ENCODE measurements around the gene NOCT.
"Not testable (repeated sequence)": the region's sequence is repeated elsewhere in the genome, so short reads cannot be mapped to it uniquely, and the experiment has no call there.

The NOCT gene

DNA sequence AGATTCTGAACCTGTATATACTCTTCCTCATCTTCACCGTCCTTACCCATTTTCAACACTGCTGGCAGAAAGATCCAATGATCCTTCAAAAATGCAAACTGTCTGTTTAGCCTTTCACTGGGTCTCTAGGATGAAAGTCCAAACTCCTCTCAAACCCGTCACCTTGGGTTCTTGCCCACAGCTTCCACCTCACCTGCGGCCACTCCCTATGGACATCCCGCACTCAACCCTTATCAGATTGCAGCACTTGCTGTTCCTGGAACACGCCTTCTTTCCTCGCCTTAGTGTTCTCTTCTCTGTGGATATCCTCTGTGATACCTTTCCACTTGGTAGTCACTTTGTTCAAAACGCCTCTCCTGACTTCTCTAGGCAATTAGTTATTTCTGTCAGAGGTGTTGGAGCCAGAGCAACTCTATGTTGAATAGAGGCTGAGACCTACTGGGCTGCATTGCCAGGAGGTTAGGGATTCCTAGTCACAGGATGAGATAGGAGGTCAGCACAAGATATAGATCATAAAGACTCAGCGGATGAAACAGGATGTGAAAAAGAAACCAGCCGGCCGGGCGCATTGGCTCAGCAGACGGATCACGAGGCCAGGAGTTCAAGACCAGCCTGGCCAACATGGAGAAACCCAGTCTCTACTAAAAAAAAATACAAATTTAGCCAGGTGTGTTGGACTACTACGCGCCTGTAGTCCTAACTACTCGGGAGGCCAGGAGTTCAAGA, 4.2 kb upstream of the NOCT start:
- DNase-seq: no peak

DNA sequence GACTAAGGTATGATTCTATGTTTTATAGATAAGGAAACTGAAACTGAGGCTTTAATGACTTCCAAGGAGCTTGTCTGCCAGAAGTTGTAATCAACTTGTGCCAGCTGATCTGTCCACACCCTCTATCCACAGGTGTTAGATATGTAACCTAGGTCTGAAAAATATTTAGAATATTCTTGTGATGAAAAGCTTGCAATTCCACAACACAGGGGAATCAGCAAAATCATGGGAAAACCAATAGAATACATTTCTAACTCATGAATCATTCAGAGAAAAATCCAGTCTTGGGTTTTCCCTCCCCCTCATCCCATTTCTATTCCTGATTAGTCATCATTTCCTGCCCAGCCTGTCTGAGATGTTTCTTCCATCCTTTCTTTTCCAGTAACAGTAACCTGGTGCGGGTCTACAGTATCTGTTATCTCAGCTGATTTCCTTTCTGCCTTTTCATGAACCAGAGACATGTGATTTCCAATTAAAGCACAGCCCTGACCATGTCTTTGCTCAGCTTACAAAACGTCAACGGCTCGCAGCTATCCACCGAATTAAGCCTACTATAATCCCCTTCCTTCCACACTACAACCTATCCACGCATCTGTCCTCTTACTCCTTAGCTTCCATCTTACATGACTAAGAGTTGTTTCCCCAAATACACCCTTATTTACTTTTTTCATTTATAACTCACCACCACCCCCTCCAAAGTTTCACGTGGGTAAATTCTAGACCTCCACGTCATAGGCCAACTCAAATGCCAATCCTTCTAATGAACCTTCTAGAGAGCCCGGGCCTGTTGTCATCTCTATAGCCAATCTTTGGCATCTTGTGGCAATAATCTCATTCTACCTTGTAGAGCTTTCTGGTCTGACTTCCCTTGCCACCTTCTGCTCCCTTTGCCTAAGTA, 961 bp upstream of the NOCT start:
- no peak for DNase-seq

DNA sequence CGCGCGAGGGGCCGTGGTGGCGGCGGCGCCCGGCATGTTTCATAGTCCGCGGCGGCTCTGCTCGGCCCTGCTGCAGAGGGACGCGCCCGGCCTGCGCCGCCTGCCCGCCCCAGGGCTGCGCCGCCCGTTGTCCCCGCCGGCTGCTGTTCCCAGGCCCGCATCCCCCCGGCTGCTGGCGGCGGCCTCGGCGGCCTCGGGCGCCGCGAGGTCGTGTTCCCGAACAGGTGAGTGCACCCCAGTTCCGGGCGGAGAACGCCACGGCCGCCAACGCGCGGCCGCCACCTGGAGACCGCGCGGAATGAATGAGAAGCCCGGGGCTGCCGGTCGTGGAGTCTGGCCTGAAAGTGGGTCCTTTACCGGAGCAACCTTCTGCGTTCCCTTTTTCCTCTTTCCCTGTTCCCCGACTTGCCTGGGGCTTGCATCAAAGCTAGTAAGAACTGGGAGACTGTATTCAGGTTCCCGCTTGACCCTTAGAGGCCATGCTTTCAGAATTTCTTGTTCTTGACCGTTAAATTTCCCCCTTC, 429 bp downstream of the NOCT start:
- no peak for DNase-seq

DNA sequence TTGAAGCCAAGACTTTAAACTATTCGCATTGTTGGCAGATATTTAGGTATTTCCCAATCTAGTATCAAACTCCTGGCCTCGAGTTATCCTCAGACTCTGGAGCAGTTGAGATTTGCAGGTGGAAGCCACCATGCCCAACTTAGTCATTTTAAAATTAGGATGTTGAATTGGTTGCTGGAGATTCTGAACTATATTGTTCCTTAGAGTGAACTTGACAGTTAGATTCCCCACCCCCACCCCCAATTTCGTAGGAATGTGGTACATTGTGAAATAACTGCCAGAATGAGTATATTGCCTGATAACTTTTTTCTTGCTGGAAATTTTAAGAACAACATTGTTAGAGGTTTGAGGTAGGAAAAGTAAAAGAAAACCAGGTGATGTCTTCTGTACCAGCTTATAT, 2.3 kb downstream of the NOCT start:
- no peak for DNase-seq

DNA sequence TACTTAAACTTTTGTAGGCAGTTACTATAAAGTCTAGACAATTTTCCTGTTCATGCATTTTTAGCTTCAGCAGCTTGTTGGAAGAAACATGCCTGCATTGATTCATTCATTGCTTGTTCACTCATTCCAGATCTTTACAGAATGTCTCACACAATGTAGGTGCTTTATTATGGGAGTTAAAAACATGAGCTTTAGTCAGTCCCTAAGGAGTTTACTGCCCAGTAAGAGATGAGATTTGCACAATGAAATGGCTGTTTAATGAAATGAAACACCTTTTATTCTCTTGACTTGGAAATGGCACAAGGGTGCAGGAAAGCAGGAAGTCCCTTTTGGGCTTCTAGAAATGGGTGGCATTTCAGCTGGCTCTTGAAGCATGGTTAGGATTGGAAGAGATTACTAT, 2.9 kb downstream of the NOCT start:
- no peak for DNase-seq

DNA sequence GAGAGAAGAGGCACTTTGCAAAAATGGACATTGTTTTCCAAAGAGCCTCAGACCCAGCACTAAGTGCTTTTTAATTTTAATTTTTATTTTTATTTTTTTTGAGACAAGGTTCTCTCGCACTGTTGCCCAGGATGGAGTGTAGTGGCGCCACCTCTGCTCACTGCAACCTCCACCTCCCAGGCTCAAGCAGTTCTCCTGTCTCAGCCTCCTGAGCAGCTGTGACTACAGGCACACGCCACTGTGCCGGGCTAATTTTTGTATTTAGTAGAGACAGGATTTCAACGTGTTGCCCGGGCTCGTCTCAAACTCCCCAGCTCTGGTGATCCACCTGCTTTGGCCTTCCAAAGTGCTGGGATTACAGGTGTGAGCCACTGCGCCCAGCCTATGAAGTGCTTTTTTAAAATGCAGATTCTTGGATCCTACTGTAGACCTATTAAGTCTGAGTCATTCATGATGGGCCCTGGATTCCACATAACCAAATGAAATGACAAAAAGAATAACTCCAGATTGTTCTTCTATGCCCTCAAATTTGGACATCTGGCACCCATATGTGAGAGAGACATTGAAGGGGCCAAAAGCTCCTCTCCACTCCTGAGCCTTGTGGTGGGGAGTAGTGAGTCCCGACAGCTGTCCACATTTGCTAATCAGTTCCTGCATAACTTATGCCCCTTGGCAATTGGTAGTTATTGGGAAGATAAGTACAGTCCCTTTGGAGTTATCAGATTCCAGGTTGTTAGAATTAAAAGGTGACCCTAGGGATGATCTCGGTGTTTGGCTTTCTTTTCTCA, 3.6 kb downstream of the NOCT start:
- no peak for DNase-seq

DNA sequence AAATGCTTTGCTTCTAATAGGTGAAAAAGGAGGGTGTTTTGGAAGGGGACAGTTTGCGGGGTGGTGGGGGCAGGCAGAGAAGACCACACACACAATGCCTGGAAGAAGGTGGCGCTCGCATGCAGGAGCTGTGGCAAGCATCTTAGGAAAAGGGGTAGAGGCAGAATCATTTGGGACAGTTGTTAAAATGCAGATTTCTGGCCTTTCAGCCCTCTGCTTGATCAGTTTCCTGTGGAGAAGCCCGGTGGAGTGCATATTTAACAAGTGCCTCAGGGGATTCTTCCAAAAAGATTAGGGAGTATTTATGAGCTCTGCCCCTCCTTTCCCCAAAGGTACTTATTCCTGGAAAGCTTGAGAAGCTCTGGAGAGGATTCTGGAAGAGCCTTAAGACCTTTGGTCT, 4.8 kb downstream of the NOCT start:
- no peak for DNase-seq

DNA sequence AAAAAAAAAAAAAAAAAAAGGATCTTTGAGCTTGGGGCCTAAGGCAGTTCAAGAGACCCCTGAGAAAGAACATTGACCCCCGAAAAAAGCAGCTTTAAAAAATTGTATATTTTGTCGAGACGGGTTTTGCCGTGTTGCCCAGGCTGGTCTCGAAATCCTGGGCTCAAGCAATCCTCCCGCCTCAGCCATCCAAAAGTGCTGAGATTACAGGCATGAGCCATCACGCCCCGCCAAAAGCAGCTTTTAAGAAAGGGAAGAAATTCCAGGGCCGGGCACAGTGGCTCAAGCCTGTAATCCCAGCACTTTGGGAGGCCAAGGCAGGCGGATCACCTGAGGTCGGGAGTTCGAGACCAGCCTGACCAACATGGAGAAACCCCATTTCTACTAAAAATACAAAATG, 5.5 kb downstream of the NOCT start:
- DNase-seq: not testable (repeated sequence)

DNA sequence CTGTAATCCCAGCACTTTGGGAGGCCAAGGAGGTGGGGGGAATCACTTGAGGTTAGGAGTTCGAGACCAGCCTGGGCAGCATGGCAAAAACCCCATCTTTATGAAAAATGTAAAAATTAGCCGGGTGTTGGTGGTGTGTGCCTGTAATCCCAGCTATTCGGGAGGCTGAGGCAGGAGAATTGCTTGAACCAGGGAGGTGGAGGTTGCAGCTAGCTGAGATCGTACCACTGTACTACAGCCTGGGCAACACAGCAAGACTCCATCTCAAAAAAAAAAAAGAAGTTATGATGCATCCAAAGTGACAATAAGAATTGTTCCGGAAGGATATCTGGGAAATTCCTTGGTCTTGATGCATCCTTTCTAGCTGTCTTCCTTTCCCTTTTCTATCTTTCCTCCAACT, 7.3 kb downstream of the NOCT start:
- DNase-seq: no peak

DNA sequence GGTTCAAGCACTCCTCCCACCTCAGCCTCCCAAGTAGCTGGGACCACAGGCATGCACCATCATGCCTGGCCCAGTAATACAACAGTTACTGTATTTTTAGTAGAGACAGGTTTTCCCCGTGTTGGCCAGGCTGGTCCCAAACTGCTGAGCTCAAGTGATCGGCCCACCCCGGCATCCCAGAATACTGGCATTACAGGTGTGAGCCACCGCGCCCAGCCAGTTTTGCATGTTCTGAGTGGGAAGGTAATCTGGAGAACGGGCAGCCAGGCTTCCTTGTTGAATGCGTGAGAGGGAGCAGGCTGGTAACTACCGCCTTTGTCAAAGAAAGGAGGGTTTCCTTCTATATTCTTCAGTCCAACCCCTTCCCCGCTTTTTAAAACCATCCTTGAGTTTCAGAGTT, 9.1 kb downstream of the NOCT start:
- DNase-seq: no peak

DNA sequence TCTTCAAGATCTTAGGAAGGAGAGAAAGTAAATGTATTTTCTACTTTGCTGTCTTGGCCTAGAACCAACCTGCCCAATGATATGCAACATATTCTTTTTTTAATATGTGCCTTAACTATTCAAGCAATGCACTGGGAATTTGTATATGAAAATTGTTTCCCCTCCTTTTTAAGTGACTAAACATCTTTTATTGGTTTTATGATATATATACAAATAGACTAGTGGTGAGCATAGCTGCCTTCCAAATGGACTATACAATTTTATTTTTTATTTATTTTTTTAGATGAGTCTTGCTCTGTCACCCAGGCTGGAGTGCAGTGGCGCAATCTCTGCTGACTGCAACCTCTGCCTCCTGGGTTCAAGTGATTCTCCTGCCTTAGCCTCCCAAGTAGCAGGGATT, 10.3 kb downstream of the NOCT start:
- DNase-seq: no peak

DNA sequence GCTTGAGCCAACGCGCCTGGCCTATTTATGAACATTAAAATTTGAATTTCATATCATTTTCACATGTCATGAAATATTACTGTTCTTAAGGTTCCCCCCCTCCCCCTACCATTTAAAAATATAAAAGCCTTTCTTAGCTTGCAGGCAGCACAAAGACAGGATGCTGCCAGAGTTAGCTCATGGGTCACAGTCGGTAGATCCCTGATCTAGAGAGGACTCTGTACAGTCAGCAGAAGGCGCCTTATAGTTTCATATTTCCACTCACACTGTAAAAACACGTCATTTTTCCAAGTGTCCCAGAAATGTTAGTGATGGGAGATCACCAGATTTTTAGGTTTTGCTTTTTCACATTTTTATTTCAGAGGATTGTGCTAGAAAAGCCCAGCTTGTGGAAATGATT, 12.2 kb downstream of the NOCT start:
- no peak for DNase-seq

DNA sequence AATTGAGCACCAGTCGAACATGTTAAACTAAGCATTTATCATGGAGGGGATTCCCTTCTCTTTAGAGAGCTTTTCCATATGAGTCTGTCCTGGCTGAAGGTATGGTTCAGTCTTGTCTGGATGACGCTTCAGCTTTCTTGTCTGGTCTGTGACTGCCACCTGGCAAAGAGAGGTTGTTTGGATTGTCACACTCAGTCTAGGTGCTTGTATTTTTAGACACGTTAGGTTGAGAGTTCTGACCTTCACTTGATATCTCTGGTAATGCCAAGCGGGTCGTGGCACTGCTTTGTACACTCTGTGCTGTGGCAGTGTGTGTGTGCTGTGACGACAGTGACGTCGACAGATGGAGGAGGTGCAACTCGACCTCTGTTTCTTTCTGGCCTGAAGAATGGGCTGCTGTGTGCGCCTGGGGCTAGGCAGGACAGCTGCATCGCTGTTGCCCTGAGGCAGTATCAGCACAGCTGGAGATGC, 12.6 kb downstream of the NOCT start:
- peak; percentile 84 for DNase-seq

DNA sequence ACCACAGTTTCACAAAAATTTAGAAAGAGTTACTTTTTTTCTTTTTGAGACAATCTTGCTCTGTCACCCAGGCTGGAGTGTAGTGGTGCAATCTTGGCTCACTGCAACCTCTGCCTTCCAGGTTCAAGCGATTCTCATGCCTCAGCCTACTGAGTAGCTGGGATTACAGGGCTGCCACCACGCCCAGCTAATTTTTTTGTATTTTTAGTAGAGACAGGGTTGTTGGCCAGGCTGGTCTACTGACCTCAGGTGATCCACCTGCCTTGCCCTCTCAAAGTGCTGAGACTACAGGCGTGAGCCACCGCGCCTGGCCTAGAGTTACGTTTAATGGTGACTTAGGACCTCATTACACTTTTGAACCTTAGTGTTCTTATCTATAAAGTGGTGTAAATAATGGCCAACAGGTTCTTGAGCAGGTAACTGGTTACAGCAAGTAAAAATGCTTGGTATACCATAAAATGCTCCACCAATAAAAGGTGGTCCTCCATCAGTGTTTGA, 14.3 kb downstream of the NOCT start:
- DNase-seq: not testable (repeated sequence)

DNA sequence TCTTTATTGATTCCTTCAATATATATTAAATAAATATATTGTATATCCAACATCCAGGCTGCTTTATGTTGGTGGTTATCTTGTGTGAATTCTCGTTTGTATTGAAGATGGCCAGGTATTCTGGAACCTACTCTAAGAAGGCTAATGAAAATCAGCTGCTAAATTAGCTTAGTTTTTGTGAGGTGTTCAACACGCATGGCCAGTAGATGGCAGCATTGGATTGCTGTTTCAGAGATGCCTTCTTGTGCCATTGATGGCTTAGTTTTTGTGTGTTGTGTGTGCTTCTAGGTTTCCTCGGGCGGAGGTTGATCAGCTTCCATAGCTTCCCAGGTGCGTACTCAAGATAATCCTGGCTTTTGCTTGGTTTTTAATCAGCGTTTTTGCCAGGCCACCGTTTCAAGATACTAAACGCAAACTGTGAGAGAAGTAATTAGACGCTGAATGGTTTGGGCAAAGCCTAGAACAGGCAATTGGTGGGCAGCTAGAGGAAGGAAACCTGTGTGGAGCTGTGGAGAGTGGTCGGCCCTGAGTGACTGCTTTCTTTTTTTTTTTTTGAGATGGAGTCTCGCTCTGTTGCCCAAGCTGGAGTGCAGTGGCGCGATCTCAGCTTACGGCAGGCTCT, 15.1 kb downstream of the NOCT start:
- DNase-seq: peak; percentile 79

DNA sequence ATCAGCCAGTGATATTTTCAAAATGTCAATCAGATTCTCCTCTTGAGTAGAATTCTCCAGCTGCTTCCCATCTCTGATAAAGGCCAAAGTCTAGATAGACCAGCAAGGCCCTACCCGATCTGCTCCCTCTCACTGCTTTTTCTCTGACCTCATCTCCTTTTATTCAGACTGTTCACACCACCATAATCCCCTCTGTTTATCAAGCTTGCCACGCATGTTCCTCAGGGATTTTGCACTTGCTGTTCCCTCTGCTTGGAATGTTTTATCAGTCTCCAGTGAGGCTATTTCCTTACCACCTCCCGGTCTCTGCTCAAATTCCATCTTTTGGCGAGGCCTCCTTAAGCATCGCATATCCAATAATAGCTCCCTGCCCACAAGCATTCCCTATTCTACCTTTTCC, 20.1 kb downstream of the NOCT start:
- DNase-seq: no peak

DNA sequence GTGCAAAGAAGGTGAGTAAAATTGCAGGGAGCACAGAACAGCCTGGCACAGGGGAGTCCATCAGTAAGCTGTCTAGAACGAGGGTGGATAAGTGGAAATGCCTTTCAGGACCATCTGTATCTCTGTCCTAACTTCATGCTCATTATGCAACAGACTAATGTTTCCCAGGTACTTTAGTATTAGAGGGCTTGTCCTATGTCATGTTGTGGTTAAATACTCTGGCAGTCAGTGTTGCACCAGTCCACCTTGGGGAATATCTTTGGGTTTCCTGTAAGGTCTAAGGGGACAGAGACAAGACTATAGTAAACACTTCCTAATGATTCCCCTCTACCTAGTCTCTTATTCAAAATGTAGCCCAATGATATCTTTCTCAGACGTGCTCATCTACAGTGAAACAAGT, 21.3 kb downstream of the NOCT start:
- DNase-seq: no peak

DNA sequence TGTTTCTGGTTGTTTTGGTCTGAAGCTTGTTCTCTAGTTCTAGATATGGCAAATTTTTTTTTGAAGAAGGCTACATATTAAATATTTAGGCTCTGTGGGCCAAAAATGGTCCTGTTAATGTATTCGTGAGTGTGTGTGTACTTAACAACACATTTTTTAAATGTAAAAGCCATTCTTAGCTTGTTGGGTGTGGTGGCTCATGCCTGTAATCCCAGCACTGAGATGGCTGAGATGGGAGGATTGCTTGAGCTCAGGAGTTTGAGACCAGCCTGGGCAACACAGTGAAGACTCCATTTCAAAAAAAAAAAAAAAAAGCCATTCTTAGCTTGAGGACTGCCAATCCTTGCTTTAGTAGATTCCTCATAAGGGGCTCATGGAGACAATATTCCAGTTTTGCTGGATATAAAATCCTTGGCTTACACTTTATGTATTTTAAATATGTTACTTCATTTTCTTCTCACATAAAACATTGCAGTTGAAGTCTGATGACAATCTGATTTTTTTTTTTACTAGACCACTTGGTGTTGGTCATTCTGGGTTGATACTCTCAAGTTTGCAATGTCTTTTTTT, 23.4 kb downstream of the NOCT start:
- DNase-seq: no peak

DNA sequence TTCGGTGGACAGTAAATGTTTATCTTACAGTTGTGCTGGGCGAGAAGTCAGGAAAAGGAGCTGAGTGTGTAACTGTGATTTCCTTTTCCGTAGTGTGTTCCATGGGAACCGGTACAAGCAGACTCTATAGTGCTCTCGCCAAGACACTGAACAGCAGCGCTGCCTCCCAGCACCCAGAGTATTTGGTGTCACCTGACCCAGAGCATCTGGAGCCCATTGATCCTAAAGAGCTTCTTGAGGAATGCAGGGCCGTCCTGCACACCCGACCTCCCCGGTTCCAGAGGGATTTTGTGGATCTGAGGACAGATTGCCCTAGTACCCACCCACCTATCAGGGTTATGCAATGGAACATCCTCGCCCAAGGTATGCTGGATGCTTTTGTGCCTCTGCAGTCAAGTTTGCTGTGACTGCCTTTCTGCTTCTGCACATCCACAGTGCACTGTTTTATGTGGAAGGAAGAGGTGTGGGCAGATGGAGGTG, 27.4 kb downstream of the NOCT start:
- no peak for DNase-seq

DNA sequence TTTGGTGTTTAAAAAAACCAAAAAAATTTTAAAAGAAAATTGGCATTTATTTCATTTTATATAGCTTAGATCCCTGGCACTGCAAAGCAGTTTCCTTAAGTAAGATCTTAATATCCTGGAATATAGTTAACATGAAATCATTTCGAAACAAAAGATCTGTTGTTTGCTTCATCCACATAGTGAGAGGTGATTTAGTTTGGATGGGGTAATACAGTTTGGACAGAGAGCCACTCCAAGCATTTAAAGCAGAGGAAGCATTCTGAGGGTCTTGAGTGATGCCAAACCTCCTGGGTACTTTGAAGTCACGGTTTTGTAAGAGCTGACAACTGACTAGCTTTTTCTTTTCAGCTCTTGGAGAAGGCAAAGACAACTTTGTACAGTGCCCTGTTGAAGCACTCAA, 28.7 kb downstream of the NOCT start:
- no peak for DNase-seq

DNA sequence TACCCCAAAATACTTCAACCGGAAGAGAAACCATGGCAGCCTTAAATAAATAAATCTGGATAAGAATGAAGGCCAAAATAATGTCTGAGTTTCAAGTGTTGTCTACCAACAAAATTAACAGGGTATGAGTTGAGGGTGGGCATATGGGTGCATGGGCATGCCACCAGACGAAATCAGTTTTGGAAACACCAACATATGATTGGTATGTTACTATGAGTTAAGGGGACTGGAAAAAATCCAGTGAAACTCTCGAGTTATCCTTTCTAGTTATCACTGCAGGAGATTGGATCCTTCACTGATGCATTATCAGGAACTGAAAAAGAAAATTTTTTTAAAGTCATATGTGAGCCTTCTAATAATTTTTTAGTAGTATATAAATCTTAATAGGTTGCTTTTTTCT, 32.4 kb downstream of the NOCT start:
- DNase-seq: no peak

DNA sequence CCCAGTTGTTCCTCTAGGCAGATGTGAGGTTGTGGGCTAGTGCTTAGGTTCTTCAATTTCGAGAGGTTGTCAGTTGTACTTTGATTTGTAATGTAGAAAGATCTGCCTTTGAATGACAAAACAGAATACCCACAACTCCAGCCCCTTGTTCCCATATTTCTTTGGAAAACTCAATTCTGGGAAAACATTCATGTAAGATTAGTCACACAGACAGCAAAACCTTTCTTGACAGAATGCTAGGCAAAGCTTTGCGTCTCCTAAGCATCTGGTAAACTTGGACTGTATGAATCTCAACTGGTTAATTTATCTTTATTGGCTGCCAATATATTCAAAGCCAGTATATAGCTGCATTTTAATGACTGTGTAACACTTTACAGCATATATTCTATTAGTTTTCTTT, 34.9 kb downstream of the NOCT start:
- no peak for DNase-seq
